HG02763 (cell line): ENCODE data around the gene GTSE1.

Experiments
- ATAC-seq: cut with Tn5 transposase; IDR thresholded peaks from one replicate; pipeline ENCODE4 v1.9.1; 2021; ENCODE audit warnings: mild to moderate bottlenecking, moderate library complexity; ENCODE audit not compliant: unreplicated experiment

Gene GTSE1

DNA sequence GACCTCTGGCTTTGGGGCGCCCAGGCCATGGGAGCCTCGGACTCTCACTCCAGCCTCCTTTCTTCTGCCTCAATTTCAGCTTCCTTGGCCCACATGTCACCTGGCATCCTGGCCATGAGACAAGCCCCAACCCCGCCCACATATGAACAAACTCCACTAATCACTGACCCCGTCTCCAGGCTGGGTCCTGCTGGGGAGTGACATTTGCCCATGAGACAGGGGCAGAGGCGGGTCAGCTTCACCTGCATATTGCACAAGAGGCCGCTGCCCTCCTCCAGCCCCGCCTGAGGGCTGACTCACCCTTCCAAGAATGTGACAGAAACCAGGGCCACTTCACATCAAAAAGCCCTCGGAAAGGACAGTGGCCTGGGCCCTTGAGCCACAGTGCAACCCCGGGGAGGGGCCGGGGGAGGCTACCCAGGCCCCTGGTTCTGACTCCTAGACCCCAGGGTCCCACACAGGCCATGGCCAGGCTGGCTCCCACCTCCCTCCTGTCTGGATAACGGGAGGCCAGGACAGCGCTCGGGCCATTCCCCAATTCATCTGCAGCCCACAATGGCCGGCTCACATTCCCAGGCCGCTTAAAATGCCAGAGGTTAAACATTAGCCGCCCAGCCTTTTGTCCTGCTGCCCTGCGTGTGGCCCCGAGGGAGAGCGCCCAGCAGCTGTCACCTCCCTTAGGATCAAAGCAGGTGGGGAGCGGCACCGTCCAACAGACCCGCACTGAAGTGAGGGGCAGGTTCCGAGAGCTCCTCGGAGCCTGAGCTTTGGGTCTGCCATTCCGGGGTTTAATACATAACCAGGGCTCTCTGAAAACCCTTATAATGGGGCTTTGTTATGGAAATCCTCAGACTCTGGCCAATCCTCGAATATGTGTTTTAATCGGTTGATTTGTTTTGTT is 81.1 kb downstream of the GTSE1 start:
- no peak for ATAC-seq

DNA sequence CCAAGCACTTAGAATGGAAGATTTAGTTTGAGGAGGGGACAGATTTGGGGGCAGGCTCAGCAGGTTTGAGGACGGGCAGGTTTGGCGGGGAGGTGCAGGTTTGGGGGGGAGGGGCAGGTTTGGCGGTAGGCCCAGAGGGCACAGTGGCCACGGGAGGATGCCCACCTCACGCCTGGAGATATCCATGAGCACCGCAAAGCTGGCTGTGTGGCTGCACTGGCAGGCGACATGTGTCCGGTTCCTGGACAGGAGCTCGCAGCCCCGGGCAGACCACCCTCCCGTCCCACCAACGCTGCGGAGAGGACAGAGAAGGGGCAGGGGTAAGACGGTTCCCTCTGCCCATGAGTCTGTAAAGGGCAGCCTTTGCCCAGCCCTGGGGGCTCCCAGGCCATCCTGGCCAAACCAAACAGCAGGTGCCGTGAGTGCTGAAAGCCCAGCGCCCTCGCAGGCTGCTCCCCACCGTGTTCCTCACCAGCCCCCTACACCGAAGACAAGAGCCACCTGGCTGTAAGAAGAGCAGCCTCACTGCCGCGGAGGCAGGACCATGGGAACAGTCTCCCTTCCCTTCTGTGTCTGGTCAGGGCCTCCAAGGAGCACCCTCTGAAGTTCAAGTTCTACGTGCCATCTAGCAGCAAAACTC is 81.9 kb downstream of the GTSE1 start:
- ATAC-seq: no peak

DNA sequence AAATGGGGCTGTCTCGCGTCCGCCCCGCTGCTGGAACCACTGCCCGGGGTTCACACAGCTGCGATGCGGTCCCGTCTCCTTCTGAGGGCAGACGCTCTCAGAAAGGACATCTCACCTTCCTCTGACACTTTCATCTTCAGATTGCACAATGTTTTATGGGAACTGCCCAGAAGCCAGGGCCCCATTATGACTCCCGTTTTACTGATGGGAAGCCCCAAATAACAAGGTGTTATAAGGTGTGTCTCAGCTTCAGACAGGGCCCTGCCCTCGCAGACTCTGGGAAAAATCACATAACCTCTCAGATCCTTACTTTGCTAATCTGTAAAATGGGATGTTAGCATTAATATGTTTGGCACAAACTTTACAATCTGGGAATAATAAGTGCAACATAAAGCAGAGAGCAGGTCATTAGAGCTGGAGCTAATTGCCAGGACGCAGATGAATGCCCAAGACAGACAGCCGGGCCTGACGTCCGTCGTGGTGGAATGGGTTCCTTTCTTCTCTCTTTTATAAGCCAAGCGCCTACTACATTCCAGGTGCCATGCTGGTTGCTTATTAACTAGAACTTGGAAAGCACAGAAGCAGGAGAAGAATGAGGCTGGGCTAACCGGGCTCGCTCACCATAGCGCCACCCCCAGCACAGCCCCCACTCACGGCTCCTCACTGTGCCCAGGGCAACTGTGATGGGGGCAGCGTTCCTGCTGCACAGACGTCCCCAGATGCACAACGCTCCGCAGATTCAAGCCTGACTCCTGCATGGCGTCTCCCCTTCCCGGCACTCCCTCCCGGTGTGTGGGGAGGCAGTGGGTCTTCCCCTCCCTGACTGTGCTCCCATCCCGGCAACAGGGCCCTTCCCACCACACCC is 82.6 kb downstream of the GTSE1 start:
- ATAC-seq: no peak

DNA sequence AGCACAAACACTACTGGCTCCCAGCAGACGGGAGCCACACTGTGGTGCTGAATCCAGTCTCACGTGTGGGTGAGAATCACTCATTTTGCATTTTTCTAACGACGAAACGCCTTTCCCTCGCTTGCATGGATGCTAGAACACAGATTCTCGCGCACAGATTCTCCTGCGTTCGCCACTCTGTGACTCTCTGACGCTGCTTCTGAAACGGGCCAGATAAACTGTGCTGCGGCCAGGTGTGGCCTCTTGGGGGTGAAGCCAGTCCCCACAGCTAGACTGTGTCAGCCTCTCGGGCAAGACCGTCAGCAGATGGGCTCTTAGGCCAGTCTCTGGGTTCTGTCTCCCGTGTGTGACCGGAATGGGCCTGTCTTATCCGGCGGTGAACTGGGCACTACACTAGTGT is 83.4 kb downstream of the GTSE1 start:
- ATAC-seq: no peak
